ENCODE results near the gene WFDC1. TPM values are rescaled to one million over a fixed set of nuclear protein-coding genes. Genes with fewer than 3 reads are reported as not detected.

The WFDC1 gene
- total RNA-seq, 2 donors from 2014 or later, result 0.59 to 3.3 TPM

DNA sequence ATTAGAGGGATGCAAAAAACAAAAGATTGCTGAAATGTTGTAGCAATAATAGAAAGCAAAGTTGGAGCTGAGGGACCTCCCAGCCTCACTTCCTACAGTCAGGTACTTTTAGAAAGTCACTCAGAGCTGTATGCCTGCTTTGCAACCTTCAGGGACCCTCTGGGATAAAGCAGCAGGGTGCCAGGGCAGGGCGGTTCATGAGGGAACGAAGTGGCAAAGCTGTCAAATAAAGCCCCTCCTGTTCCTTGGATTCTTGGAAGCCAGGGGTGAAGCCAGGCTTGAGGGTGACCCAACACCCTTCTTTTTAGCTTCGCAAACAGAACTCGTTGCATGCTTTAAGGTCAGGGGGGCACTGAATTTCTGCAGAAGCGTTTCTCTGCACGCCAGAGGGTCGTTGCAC, 74.4 kb downstream of the WFDC1 start:
- Histone ChIP-seq H3K27me3 (peaks cover 8 to 9% of the 10 kb centered on the region in 2 donors), H3K4me1 (peaks cover 0 to 9% of the 10 kb centered on the region in 2 donors), H3K36me3 (no peaks in the 10 kb centered on the region), H3K27ac (no peak overlapping the region), H3K9me3 (no peaks in the 10 kb centered on the region), H3K4me3 (no peak overlapping the region)
- no peak for DNase-seq (ENCODE audit: low spot score)
- TF ChIP-seq, protein P1, sequence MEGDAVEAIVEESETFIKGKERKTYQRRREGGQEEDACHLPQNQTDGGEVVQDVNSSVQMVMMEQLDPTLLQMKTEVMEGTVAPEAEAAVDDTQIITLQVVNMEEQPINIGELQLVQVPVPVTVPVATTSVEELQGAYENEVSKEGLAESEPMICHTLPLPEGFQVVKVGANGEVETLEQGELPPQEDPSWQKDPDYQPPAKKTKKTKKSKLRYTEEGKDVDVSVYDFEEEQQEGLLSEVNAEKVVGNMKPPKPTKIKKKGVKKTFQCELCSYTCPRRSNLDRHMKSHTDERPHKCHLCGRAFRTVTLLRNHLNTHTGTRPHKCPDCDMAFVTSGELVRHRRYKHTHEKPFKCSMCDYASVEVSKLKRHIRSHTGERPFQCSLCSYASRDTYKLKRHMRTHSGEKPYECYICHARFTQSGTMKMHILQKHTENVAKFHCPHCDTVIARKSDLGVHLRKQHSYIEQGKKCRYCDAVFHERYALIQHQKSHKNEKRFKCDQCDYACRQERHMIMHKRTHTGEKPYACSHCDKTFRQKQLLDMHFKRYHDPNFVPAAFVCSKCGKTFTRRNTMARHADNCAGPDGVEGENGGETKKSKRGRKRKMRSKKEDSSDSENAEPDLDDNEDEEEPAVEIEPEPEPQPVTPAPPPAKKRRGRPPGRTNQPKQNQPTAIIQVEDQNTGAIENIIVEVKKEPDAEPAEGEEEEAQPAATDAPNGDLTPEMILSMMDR (IDR thresholded peaks at IDR 0.05), result no peak

DNA sequence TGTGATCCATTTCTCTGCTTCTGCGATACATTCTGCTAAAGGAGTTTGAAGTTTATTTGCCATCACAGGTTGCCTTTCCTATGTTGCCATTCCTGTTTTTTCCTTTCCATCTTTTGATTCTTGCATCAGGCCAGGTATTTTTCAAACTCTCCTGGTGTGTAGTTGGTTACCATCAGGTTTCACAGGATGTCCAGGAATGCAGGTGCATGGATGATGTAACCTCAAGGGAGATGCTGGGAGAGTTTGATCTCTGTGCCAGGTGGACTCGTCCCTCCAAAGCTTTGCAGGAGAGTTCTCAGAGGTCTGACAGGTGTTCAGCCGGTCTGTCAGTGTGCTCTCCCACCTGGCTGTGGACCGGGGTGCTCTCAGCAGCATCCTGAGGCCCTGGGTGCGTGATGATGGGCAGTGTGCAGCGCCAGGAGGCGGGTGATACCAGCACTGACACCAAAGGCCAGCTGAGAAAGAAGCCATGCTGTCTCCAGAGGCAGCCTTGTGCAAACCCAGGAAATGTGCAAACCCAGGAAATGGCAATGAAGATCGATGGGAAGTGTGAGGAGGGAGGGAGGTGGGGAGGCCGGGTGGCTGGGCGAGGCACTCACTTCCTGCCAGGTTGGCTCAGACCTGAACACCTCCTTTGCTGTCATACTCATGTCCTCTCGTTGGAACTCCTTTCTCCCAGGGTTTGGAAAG, 75.4 kb downstream of the WFDC1 start:
- Histone ChIP-seq H3K27me3 (peaks cover 8 to 9% of the 10 kb centered on the region in 2 donors), H3K9me3 (no peaks in the 10 kb centered on the region), H3K4me3 (no peak overlapping the region), H3K27ac (no peak overlapping the region), H3K36me3 (no peaks in the 10 kb centered on the region), H3K4me1 (peaks cover 0 to 9% of the 10 kb centered on the region in 2 donors)
- TF ChIP-seq, protein P1 (IDR thresholded peaks at IDR 0.05), result no peak
- no peak for DNase-seq (ENCODE audit: low spot score)

DNA sequence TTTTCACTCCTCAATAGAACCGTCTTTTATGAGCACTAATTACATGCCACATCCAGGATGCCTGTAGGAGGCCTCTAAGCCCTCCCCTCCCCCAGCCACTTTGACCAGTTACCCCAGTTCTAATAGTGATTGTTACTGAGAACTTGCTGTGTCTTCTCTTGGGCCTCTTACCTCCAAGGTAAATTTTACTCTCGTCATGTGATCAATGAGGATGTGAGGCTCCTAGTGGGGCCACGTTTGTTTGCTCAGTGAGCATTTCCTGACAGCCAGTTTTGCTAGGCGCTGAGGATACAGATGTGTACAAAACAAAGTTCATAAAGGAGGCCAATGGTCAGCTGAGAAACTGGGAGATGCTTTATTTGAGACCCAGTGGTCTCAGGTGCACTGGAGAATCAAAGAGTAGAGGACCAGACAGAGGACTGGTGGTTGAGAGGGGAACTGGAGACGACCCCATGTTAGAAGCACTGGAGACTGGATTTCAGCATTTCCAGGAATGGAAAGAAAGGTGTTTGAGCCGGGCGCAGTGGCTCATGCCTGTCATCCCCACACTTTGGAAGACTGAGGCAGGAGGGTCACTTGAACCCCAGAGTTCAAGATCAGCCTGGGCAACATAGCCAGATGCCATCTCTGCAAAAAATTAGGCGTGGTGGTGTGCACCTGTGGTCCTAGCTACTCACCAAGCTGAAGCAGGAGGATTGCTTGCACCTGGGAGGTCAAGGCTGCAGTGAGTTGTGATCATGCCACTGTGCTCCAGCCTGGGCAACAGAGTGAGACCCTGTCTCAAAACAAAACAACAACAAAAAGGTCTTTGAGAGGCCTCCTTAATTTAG, 76.3 kb downstream of the WFDC1 start:
- H3K36me3 ChIP-seq, result no peaks in the 10 kb centered on the region
- no peak overlapping the region for H3K4me3 ChIP-seq
- TF ChIP-seq, protein P1 (IDR thresholded peaks at IDR 0.05), result no peak
- peaks cover 0 to 9% of the 10 kb centered on the region in 2 donors for H3K4me1 ChIP-seq
- DNase-seq (ENCODE audit: low spot score), result no peak
- no peaks in the 10 kb centered on the region for H3K9me3 ChIP-seq
- H3K27me3 ChIP-seq, result peaks cover 8 to 9% of the 10 kb centered on the region in 2 donors
- no peak overlapping the region for H3K27ac ChIP-seq

DNA sequence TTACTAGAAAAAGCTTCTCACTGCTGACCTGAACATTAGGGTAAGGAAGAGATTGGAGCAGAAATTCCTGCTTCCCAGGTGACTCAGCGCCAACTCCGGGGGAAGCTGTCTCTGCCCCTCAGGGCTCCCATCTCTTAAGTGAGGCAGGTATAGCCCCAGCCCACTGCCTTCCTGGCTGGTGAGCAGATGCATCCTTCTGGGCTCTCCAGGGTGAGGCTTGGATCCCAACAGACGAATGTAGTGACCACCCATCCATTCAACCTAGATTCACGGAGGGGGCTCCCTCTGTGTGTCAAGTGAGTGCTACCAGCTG, 76.8 kb downstream of the WFDC1 start:
- Histone ChIP-seq H3K4me3 (no peak overlapping the region), H3K27me3 (peaks cover 8 to 9% of the 10 kb centered on the region in 2 donors), H3K36me3 (no peaks in the 10 kb centered on the region), H3K4me1 (peaks cover 0 to 9% of the 10 kb centered on the region in 2 donors), H3K27ac (no peak overlapping the region), H3K9me3 (no peaks in the 10 kb centered on the region)
- TF ChIP-seq, protein P1 (IDR thresholded peaks at IDR 0.05), result no peak
- no peak for DNase-seq (ENCODE audit: low spot score)

DNA sequence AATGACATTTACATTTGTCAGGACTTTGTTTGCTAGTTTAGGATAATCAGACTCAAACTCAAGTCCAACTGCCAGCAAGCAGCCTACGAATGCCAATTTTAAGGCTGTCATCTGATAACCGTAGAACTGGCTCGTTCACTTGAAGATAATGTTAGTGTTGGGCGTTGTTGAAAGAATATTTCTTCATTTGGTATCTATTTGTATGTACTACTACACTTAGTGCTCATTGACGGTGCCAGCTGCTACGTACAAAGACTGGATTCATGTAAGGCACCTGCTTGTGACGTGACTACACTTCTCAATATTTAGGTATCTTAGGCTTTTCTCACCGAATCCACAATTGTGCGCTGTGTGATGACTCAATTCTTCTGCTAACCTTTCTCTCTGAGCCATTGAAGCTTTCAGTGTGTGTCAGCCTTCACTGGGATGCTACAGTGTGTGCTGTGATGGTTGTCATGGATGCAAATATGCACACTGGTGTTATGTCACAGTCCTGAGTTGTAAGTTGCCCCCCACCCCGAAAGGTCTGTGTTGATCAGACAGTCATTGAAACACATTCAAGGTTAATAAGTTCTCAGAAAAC, 79.3 kb downstream of the WFDC1 start:
- no peak overlapping the region for H3K27ac ChIP-seq
- H3K4me3 ChIP-seq, result no peak overlapping the region
- TF ChIP-seq, protein P1 (IDR thresholded peaks at IDR 0.05), result no peak
- no peaks in the 10 kb centered on the region for H3K4me1 ChIP-seq
- no peaks in the 10 kb centered on the region for H3K36me3 ChIP-seq
- H3K27me3 ChIP-seq, result no peaks in the 10 kb centered on the region
- DNase-seq (ENCODE audit: low spot score), result no peak
- H3K9me3 ChIP-seq, result no peaks in the 10 kb centered on the region
